GM18873 (cell line): ENCODE data around the gene SHROOM4.
A peak's percentile ranks its signal among the peaks of the same experiment; 100 is the strongest.

ENCODE experiments used
- ATAC-seq: cut with Tn5 transposase; IDR thresholded peaks from one replicate; pipeline ENCODE4 v1.9.1; 2021; ENCODE audit warnings: mild to moderate bottlenecking, moderate library complexity, moderate number of reproducible peaks; ENCODE audit not compliant: unreplicated experiment, low FRiP score

The SHROOM4 gene

GRCh38 chrX:50707955-50708699 lies 105.9 kb downstream of the SHROOM4 start:
- ATAC-seq, result no peak

GRCh38 chrX:50707405-50707804 lies 106.6 kb downstream of the SHROOM4 start:
- ATAC-seq, result no peak

- no peak for ATAC-seq
Observed at GRCh38 chrX:50705042-50705441, 109.0 kb downstream of the SHROOM4 start.

GRCh38 chrX:50704360-50704759 lies 109.6 kb downstream of the SHROOM4 start:
- ATAC-seq, result no peak

GRCh38 chrX:50700921-50701320 lies 113.1 kb downstream of the SHROOM4 start:
- ATAC-seq, result no peak

GRCh38 chrX:50698944-50699343 lies 115.0 kb downstream of the SHROOM4 start:
- ATAC-seq, result no peak

- no peak for ATAC-seq
Observed at GRCh38 chrX:50697691-50698090, 116.3 kb downstream of the SHROOM4 start.

- peak; percentile 77 for ATAC-seq
Observed at GRCh38 chrX:50691820-50692219, 122.2 kb downstream of the SHROOM4 start.

GRCh38 chrX:50684871-50685270 lies 129.1 kb downstream of the SHROOM4 start:
- ATAC-seq, result no peak

- ATAC-seq, result no peak
Observed at GRCh38 chrX:50680990-50681389, 133.0 kb downstream of the SHROOM4 start.

GRCh38 chrX:50677789-50678188 lies 136.2 kb downstream of the SHROOM4 start:
- ATAC-seq, result no peak

- no peak for ATAC-seq
Observed at GRCh38 chrX:50671661-50672060, 142.3 kb downstream of the SHROOM4 start.

GRCh38 chrX:50668860-50669259 lies 145.1 kb downstream of the SHROOM4 start:
- ATAC-seq, result no peak

- ATAC-seq, result no peak
Observed at GRCh38 chrX:50648156-50648555, 165.8 kb downstream of the SHROOM4 start.

GRCh38 chrX:50644496-50644895 lies 169.5 kb downstream of the SHROOM4 start:
- no peak for ATAC-seq

GRCh38 chrX:50643525-50644137 lies 170.4 kb downstream of the SHROOM4 start:
- ATAC-seq, result no peak

- no peak for ATAC-seq
Observed at GRCh38 chrX:50638123-50638522, 175.9 kb downstream of the SHROOM4 start.

- no peak for ATAC-seq
Observed at GRCh38 chrX:50635817-50636365, 178.1 kb downstream of the SHROOM4 start.

GRCh38 chrX:50635162-50635561 lies 178.8 kb downstream of the SHROOM4 start:
- ATAC-seq, result no peak

GRCh38 chrX:50629774-50630173 lies 184.2 kb downstream of the SHROOM4 start:
- no peak for ATAC-seq

GRCh38 chrX:50627696-50628095 lies 186.3 kb downstream of the SHROOM4 start:
- no peak for ATAC-seq

GRCh38 chrX:50626432-50626831 lies 187.6 kb downstream of the SHROOM4 start:
- ATAC-seq, result no peak
